ENCODE data around the gene GRIN2A. TPM values are rescaled to one million over a fixed set of nuclear protein-coding genes. Genes with fewer than 3 reads are reported as not detected.

Gene GRIN2A
- total and polyA plus RNA-seq, 8 donors = 0.03 to 0.96 (median 0.26) TPM

DNA sequence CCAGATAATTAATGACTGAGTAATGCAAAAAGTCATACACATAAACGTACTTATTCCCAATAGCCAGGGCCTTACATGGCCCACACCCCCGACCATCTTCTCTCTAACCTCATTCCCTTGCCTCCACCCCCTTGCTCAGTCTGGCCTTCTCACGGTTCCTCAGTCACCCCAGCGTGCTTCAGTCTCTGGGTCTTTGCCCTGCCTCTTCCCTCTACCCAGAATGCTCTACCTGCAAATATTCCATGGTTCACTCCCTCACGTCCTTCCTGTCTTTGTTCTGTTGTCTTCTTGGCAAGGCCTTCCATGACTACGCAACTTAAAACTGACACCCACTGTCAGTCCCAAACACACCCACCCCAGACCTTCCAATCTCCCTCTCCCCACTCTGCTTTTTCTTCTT lies 468.3 kb downstream of the GRIN2A start:
- H3K9me3 ChIP-seq = no peaks in the 10 kb centered on the region
- H3K27me3 ChIP-seq = no peaks in the 10 kb centered on the region
- H3K4me3 ChIP-seq = no peak overlapping the region
- H3K27ac ChIP-seq = no peak overlapping the region
- DNase-seq (no peak), ATAC-seq (no peak)
- intact Hi-C loops (cut with DNase I) = no loop called here
- no peaks in the 10 kb centered on the region for H3K36me3 ChIP-seq
- TF ChIP-seq, protein P1, sequence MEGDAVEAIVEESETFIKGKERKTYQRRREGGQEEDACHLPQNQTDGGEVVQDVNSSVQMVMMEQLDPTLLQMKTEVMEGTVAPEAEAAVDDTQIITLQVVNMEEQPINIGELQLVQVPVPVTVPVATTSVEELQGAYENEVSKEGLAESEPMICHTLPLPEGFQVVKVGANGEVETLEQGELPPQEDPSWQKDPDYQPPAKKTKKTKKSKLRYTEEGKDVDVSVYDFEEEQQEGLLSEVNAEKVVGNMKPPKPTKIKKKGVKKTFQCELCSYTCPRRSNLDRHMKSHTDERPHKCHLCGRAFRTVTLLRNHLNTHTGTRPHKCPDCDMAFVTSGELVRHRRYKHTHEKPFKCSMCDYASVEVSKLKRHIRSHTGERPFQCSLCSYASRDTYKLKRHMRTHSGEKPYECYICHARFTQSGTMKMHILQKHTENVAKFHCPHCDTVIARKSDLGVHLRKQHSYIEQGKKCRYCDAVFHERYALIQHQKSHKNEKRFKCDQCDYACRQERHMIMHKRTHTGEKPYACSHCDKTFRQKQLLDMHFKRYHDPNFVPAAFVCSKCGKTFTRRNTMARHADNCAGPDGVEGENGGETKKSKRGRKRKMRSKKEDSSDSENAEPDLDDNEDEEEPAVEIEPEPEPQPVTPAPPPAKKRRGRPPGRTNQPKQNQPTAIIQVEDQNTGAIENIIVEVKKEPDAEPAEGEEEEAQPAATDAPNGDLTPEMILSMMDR (IDR thresholded peaks at IDR 0.05) = no peak
- no peaks in the 10 kb centered on the region for H3K4me1 ChIP-seq

DNA sequence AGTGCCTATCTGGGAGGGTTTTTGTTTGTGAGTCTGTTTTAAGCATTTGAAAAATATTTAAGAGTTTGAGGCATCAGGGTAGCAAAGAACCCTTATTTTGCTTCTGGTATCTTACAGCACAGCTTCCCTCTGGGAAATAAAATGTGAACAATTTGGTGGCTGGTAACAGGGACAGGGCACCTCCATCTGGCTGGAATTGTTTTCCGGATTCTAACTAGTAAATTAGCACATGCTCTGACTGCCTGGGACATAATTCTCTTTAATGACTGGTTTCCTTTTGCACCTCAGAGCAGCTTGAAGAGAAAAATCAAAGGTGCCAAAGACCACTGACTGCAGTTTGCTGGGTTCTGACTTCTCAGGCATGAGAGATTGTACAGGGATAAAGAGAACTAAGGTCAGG lies 469.1 kb downstream of the GRIN2A start:
- no peak overlapping the region for H3K27ac ChIP-seq
- no peak overlapping the region for H3K4me3 ChIP-seq
- H3K27me3 ChIP-seq = no peaks in the 10 kb centered on the region
- intact Hi-C loops (cut with DNase I) = no loop called here
- H3K4me1 ChIP-seq = no peaks in the 10 kb centered on the region
- TF ChIP-seq, protein P1 (IDR thresholded peaks at IDR 0.05) = no peak
- H3K9me3 ChIP-seq = no peaks in the 10 kb centered on the region
- ATAC-seq (no peak), DNase-seq (no peak)
- H3K36me3 ChIP-seq = no peaks in the 10 kb centered on the region

DNA sequence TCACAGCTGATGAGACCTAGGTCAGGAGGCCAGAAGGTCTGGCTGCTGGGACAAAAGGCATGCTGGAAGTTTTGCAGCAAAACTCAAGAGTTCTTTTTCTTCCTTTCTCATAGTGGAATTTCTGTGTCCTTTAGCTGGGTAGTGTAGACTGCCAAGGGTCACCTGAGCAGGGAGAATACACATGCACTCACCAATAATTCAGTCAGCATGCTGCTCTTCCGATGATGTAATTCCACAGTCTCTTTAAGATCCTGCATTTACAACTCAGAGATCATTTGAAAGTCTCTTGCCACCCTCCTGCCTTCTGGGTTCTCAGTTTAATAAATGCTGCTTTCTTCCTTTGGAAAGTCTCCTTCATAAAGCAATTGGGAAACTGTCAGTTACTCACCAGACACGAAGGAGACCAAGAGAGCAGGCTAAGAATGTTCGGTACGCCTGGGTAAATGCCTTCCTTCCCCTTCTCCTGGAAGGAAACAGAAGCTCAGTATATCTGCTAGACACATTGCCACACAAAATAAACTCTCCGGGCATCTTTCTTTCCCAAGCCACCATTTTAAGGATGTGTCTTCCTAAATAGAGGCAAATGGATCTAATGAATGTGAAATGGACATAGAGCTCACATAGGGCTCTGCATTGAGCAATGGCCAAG lies 473.1 kb downstream of the GRIN2A start:
- intact Hi-C loops (cut with DNase I) = no loop called here
- H3K27me3 ChIP-seq = no peaks in the 10 kb centered on the region

DNA sequence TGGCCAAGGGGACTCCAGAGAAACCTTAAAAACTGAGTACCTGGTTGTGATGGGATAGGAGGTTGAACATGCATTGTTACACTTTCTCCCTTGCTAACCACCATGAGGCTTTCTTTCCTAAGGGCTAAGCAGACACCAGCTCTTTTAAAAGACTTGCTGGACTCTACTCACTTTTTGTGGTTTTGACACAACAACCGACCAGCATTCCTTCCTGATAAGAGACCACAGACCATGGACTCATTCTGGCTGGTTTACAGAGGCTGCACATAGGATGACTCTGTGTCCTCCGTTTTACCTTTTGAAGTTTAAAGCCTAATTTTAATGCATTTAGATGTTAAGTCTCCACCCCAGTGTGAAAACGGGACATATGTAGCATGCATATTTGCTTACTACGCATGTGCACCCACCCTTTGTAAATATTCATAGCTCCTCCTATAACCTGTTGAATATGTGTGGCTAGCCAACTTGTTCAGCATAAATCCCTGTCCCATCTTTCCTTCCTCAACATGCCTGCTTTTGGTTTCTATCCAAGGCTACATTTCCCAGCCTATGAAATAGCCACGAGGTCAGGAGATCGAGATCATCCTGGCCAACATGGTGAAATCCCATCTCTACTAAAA lies 475.9 kb downstream of the GRIN2A start:
- ATAC-seq = no peak
- TF ChIP-seq, protein P1 (IDR thresholded peaks at IDR 0.05) = no peak
- DNase-seq = no peak
- Histone ChIP-seq H3K9me3 (no peaks in the 10 kb centered on the region), H3K4me1 (no peaks in the 10 kb centered on the region), H3K27me3 (no peaks in the 10 kb centered on the region), H3K36me3 (no peaks in the 10 kb centered on the region), H3K4me3 (no peak overlapping the region), H3K27ac (no peak overlapping the region)
- intact Hi-C loops (cut with DNase I) = no loop called here

More for the DNA sequence above, 473.1 kb downstream of the GRIN2A start:
- Histone ChIP-seq H3K9me3 (no peaks in the 10 kb centered on the region), H3K4me1 (no peaks in the 10 kb centered on the region), H3K36me3 (no peaks in the 10 kb centered on the region), H3K27ac (no peak overlapping the region), H3K4me3 (no peak overlapping the region)
- DNase-seq (no peak), ATAC-seq (no peak)
- TF ChIP-seq, protein P1 (IDR thresholded peaks at IDR 0.05) = no peak

DNA sequence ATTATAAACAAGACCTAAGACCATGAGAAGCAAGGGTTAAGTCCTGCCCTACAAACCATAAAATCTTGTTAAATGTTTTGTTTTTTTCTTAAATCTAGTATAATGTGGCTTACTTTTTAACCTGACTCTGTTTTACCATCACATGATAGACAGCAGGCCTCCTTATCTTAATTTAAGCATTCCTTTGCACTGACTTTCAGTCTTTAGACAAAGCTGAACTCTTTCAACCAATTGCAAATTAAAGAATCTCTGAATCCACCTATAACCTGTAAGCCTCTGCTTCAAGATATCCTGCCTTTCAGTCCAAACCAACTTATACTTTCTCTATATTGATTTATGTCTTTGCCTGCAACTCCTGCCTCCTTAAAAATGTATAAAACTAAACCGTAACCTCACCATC lies 478.5 kb downstream of the GRIN2A start:
- Histone ChIP-seq H3K9me3 (no peaks in the 10 kb centered on the region), H3K27me3 (no peaks in the 10 kb centered on the region), H3K36me3 (no peaks in the 10 kb centered on the region), H3K27ac (no peak overlapping the region), H3K4me1 (no peaks in the 10 kb centered on the region), H3K4me3 (no peak overlapping the region)
- TF ChIP-seq, protein P1 (IDR thresholded peaks at IDR 0.05) = no peak
- DNase-seq (no peak), ATAC-seq (no peak)
- intact Hi-C loops (cut with DNase I) = no loop called here

Other genes starting within 250 kb of the GRIN2A start
- gene ATF7IP2, start 203.6 kb upstream of the GRIN2A start, total RNA-seq = 10 to 100 TPM in 1 of 2 donors, 1 to 10 TPM in 1; 8.5 to 11.8 TPM
- gene ATF7IP2, start 203.6 kb upstream of the GRIN2A start, polyA plus RNA-seq (ENCODE audit: insufficient read length in 6 of 6) = 10 to 100 TPM; 11.3 to 14.3 (median 13.6) TPM

Data from left lung (tissue), 10 donors.